GM21381 (cell line): ENCODE data around the gene VCL.
"Not testable (repeated sequence)": the region's sequence is repeated elsewhere in the genome, so short reads cannot be mapped to it uniquely, and the experiment has no call there.

Source experiments
- ATAC-seq: cut with Tn5 transposase; IDR thresholded peaks from one replicate; pipeline ENCODE4 v1.9.1; 2021; ENCODE audit warnings: mild to moderate bottlenecking, moderate library complexity; ENCODE audit not compliant: unreplicated experiment

The VCL gene

DNA sequence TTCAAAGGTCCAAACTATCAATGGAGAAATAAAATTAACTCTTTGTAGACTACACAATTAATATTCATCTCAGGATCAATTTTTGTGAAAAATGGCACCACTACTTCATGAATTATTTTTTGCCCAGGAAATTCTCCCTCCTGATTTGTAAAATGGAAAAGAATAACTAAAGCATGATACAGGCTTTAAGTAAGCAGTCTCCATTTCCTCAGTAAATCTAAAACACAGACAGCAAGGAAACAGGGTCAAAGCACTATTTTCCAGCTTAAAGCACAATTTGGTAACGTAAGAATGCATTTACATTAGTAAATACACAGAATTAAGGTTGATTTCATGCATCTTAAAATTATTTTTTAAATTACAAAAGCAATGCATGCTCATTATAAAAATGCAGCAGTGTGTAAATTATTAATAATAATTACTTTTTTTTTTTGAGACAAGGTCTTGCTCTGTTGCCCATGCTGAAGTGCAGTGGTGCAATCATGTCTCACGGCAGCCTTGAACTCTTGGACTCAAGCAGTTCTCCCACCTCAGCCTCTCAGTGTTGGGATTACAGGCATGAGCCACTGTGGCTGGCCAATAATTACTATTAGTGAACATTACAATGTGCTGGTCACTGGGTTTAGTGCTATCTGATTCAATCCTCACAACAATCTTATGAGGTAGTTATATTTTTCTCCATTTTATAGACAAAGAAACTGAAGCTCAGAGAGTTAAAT lies 26.1 kb upstream of the VCL start:
- ATAC-seq, result no peak

DNA sequence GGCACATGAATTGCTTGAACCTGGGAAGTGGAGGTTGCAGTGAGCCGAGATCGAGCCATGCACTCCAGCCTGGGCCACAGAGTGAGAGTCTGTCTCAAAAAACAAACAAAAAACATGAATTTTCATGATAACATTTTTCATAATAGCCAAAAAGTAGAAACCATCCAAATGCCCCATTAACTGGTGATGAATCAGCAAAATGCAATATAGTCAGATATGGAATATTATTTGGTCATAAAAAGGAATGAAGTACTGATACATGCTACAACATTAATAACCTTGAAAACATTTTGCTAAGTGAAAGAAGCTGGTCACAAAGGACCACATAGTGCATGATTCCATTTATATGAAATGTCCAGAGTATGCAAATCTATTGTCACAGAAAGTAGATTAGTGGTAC lies 24.5 kb upstream of the VCL start:
- ATAC-seq, result no peak

DNA sequence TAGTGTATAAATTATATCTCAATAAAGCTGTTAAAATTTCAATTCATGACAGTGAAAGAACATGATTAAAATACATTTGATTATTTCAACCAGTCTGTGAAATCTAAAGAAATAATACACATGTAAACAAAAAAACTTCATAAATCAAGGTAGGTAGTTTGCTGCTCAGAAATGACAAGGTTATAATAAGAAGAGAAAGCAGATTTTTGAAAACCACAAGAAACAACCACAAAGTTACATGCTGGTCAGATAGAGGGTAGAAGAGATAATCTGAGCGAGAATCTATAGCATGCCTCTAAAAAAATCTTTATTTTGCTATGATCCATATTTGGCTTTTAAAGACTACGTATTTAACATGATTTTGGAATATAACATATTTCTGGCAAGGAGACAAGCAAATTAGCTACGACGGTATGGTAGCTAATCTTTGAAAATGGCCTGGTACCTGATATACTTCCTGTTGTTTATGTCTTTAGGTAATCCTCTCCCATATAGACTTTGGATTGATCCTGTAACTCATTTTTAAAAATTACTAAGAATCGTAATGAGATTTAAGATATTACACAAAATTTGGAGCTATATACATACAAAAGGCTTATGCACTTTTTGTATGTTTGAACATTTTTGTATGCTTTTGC lies 23.5 kb upstream of the VCL start:
- ATAC-seq, result no peak

DNA sequence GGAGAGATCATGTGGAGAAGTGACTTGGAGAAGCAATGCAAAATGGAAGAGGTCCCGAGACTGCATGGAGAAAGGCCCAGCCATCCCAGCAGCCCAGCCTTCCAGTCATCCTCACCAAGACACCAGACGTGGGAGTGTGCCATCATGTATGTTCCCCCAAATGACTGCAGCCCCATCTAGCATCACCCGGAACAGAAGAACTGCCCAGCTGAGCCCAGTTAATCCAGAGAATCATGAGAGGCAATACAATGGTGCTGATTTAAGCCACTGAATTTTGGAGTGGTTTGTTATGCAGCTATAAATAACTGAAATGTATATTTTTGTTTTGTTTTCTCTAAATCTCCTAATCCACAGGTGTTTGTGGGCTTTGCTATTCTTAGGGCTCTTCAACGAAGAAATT lies 22.5 kb upstream of the VCL start:
- ATAC-seq, result no peak

DNA sequence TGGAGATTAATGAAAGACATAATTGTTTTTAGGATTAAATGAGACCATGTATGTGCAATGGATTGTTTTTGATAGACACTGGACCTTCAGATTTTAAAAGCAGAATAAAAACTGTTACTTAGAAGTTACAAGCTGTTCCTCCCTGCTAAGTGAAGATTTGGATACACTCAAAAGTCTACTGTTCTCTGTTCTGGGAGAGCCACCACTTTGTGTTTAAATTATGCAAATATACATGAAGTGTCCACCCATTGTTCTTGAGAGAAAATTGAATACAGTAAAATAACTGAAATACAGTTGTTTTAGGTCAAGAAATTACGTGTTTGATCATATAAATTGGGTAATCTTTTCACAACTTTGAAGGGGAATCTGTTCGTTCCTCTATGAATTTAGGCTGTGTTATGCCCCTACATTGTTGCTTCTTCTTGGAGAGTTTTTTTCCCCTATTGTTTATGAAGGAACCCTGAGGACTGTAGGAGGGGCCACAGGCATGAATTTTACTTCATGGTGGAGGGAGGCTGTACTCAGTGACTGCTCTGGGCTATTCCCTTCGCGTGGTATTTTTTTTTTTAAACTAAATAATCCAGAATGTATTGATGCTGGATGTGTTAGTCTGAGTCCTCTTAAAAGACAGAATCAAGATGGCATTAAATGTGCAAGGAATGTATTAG lies 18.6 kb upstream of the VCL start:
- no peak for ATAC-seq

DNA sequence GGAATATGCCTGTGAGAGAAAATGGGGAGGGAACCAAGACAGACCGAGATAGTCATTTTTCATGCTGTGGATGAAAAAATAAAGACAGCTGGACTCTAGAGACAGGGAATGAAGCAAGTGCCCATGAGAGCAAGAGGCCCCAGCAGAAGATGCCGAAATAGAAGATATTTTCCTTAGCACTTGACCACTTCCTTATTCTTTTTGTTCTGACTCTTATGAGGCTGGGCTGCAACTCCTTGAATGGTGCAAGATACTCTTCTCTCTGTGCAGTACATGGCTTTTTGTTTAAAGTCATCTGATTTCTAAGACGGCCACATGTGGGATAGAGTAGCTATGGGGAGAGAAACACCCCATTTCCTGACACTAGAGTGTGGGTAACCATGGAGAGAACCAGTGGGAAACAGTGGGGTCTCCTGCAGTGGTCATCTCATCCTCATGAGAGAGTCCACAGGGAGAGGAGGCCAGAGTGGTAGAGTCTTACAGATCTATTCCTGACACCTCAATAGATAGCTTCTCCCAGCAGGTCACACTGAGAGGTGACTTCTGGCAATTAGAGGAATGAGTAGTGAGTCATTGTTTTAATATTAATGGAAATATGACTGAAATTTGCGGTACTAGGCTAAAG lies 18.0 kb upstream of the VCL start:
- no peak for ATAC-seq

DNA sequence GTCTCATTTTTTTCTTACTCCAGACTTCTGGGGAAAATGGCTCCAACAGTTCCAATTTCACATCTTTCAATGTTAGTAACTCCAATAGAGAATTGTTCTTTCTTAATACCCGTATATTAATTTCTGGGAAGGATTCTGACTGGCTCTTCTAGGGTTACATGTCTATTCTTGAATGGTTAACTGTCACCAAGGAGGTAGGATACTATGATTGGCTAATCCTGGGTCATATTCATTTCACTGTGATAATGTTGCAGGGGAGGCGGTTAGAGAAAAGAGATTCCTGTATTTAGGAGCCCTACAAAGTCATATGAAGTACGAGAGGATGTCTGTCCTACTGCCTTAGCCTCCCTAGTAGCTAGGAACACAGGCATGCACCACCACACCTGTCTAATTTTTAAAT lies 16.1 kb upstream of the VCL start:
- no peak for ATAC-seq

DNA sequence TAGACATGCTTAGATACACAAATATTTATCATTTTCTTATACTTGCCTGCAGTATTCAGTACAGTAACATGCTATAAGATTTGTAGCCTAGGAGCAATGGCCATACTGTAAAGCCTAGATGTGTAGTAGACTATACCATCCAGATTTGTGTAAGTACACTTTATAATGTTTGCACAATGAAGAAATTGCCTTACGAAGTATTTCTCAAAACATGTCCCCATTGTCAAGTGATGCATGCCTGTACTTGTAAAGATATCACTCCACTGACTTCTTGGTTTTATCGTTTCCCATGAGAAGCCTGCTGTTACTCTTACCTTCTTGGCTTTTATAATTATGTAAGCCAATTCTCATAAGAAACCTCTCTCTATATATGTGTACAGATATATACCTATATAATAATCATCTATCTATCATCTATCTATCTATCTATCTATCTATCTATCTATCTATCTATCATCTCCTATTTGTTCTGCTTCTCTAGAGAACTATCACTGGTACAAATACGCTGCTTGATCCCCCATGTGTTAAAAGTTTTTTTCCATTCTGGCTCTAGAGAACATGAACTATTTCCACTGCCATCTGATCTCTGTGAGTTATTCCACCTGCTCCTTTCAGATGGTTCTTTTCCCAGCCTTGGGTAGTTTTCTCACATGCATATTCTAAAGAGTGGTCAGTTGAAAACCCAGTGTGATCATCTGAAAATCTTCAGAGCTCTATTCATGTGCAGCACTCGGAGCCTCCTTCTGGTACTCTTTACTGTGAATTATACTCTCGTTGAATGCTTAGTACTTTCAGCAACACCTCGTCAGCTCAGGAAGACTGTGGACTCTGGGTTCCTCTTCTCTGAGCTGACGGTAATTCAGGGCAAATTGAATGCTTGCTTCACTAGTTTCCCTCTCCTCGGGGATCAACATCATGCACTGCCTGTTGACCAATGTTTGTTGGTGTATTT lies 14.5 kb upstream of the VCL start:
- no peak for ATAC-seq

DNA sequence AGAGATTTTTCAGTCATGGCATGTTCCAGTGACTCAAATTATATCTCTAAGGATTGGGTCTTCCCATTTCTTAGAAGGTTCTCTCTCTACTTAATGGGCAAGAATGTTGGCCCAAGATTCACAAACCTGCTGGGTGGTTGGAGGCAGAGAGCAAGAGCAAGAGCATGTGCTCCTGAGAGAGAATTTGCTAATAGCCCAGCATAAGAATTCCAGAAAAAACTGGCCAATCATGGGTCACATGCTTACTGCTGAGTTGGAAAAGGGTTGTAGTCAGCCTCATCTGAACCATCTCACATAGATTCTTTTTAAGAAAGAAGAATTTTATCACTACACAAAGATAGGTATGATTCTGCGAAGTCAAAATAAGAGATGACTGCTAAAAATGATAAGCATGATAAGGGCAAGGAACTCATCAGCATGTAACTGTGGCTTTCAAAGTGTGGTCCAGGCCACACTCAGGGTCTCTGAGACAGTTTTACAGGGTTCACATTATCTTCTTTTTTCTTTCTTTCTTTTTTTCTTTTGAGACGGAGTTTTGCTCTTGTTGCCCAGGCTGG lies 8.2 kb upstream of the VCL start:
- ATAC-seq, result no peak

DNA sequence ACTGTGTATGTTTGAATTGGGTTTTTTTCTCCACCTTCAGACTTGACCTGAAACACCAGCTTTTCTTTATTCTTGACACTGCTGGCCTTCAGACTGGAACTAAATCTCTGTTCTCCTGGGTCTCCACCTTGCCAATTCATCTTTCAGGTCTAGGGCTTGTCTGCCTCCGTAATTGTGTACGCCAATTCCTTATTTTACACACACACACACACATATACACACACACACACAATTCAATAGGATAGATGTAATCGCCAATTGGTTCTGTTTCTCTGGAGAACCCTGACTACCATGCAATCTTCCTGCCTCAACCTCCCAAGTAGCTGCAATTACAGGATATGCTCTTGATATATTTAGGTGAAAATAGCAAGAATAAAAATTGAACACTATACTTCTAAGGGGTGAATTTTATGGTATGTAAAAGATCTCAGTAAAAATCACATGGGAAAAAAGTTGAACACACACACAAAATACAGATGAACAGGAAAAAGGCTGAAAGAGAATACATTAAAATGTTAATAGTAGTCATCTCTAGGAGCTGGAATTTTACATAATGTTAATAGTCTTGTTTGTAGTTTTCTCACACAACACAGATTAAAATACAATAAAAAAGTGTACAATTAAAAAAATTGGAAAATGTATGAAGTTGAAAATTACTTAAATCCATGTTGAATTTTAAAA lies 6.6 kb upstream of the VCL start:
- ATAC-seq, result no peak

DNA sequence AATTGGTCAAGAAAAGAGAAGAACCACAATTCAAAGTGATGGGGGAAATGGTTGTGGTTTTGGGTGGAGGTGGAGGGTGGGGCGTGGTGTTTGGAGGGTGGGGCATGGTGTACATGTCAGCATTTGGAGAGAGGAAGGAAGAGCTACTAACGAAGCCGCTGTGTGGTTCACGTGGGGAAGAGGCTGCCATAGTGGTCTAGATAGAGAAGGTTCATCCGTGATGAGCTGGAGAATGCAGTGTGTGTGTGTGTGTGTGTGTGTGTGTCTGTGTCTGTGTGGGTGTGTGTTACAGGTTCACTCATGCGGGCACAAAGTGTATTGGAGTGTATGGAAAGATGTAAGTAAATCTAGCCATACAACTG lies 6.1 kb upstream of the VCL start:
- no peak for ATAC-seq

DNA sequence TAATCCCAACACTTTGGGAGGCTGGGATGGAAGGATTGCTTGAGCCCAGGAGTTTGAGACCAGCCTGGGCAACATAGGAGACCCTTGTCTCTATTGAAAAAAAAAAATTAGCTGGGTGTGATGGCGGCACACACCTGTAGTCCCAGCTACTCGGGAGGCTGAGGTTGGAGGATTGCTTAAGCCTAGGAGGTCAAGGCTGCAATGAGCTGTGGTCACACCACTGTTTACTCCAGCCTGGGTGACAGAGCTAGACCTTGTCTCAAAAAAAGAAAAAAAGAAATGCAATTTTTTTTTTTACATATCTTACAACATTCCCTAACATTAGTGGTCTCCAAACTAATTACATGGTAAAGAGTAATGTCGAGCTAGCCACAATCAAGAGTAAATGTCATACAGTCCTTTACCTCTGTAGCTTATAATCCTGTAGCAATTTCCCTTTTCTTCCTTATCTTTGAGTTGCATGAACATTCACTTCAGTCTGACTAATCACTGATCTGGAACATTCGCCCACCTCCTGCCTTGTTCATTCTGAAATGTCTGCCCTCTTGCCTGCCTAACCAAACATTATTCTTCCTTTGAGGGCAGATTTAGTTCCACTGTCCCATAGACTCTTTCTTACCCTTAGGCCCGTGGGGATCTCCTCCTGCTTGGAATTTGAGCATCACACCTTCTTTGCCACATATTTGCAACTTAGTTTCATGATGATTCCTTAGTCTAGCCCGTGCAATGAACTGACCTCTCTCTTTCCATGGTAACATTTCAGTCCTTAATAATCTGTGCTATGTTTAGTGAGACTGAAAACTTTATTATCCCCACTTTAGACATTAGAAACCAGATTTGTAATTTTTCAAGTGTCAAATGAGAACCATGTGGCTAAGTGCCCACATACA lies 4.8 kb upstream of the VCL start:
- ATAC-seq, result no peak

DNA sequence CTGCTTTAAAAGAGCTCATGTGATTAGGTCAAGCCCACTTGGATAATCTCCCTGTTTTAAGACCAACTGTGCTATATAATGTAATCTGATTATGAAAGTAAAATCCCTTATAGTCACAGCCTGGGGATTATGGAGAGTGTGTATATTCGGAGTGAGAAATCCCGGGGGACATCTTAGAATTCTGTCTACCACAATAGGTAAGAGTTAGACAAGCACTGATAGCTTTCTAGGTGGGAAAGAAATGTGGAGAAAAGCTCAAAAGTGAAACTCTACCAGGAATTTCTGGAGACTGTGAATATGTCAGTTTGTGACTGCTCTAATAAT lies 2.9 kb upstream of the VCL start:
- no peak for ATAC-seq

DNA sequence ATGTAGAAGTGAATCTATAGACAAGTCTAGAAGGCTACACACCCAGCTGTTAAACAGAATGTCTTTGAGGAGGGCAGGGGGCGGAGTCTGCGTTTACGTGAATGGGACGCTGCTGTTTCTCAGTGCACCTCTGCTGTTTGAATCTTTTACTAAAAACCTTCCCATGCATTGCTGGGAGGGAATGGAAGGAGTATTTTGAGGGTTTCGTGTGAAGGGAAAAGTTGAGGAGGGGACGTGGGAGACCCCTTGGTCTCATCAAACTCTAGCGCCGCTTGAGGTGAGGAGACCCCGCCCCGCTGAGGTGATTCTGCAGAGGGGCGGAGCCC lies 492 bp upstream of the VCL start:
- peak; percentile 64 for ATAC-seq

DNA sequence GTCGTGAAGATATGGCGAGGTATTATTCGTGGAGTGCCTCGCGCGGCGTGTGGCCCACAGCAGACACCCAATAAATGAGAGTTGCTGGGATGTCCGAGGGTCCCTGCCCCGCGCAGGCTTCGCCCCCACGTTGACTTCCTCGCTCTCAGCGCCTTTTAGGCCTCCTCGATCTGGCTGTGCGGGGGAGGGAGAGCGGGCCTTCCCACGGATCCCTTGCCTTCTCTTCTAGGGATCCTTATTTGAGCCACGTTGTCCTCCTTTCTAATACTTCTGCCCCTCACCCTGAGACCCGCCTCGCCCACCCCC lies 660 bp downstream of the VCL start:
- ATAC-seq, result no peak

DNA sequence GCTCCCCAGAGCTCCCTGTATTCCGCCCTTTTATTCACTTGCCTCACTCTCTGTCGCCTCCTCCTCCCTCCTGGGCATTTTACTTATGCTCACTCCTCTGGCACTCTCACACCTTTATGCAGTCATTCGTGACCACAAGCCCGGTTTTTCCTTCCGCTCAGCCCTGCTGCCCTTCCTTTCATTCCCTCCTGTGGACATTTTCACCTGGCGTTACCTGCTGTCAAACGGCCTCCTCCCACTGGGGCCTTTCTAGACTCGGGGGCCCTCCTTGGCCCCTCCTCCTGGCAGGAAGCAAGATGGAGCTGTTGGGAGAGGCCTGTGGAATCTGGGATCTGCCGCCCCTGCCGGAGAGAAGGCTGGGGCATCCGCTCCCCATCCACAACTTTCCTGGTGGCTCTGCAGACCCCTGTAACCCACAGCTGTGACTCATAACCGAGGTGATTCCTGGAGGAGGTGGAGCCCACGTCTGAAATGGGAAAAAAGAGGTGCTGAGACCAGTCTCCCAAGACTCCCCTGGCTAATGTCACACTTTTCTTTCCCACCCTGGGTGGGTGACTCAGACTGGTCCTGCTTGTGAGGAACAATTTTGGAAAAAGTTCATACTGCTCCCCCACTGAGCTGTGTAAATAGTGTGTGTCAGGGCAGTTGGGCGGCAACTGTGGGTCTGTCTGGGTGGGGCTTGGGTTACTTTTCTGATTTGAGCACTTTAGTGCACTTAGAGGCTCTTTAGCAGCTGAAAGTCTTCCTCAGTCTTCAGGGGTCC lies 1.2 kb downstream of the VCL start:
- no peak for ATAC-seq

DNA sequence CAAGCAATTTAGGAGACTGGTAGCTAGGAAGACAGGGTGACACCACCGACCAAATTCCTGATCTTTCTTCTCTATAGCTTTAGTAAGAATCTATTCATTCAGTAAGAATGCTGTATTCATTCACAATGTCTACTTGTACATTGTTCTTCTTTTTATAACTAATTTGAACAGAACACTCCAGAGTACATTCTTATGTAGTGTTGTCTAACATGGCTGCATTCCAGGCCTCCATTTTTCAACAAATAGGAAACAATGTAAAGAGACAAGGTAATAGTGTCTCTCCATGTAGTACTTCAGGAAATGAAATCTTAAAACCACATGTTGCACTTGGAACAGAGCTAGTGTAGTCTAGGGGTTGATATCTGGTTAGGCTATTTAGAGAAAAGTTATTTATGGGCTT lies 1.8 kb downstream of the VCL start:
- no peak for ATAC-seq

DNA sequence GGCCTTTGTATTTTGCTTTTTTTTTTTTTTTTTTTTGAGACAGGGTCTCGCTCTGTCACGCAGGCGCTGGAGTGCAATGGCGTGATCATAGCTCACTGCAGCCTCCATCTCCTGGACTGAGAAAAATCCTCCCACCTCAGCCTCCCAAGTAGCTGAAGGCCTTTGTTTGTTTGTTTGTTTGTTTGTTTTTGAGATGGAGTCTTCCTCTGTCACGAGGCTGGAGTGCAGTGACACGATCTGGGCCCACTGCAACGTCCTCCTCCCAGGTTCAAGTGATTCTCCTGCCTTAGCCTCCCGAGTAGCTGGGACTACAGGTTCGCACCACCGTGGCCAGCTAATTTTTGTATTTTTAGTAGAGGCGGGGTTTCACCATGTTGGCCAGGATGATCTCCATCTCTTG lies 2.3 kb downstream of the VCL start:
- not testable (repeated sequence) for ATAC-seq
